Chondrocyte (in vitro differentiated cells): Measurements from ENCODE around the gene ZNF638. TPM values are rescaled to one million over a fixed set of nuclear protein-coding genes. Genes with fewer than 3 reads are reported as not detected.
A peak's percentile ranks its signal among the peaks of the same experiment; 100 is the strongest.

Experiments used
- DNase-seq: peaks from one replicate; pipeline ENCODE4 v3.0.0; 2021; ENCODE audit warnings: mixed read lengths, low spot score
- H3K27ac Mint-ChIP-seq: one replicate; pipeline ENCODE4 v1.8.0; 2021; ENCODE audit warnings: mild to moderate bottlenecking, moderate library complexity, mixed read lengths; ENCODE audit not compliant: unreplicated experiment
- H3K27me3 Mint-ChIP-seq: 2 replicates; pipeline ENCODE4 v1.8.0; 2021; ENCODE audit warnings: low read depth, mixed read lengths
- H3K36me3 Mint-ChIP-seq: 2 replicates; pipeline ENCODE4 v1.8.0; 2021; ENCODE audit warnings: low read depth, mixed read lengths
- H3K4me1 Mint-ChIP-seq: 2 replicates; pipeline ENCODE4 v1.8.0; 2021; ENCODE audit warnings: low read depth, mild to moderate bottlenecking, mixed read lengths
- H3K4me3 Mint-ChIP-seq: one replicate; pipeline ENCODE4 v1.8.0; 2021; ENCODE audit warnings: mild to moderate bottlenecking, moderate library complexity, mixed read lengths; ENCODE audit not compliant: unreplicated experiment
- H3K9me3 Mint-ChIP-seq: 2 replicates; pipeline ENCODE4 v1.8.0; 2021; ENCODE audit warnings: low read depth, mixed read lengths
- total RNA-seq: library from RNA; stranded (reverse); gene quantifications from 3 replicates; pipeline ENCODE4 v1.2.1, GENCODE V29; 2021
- TF ChIP-seq, protein P1 (sequence below): fragments of 200-600 bp; sonication (generic); IDR thresholded peaks from 2 replicates; pipeline ENCODE4 v1.5.0; 2021; ENCODE audit warnings: antibody characterized with exemption, mild to moderate bottlenecking, moderate library complexity

Gene ZNF638
- total RNA-seq, 1 donor from 2014 or later, result 79.8 TPM

- H3K27ac Mint-ChIP-seq, result no peak overlapping the region
- no peaks in the 10 kb centered on the region for H3K9me3 Mint-ChIP-seq
- TF ChIP-seq, protein P1, sequence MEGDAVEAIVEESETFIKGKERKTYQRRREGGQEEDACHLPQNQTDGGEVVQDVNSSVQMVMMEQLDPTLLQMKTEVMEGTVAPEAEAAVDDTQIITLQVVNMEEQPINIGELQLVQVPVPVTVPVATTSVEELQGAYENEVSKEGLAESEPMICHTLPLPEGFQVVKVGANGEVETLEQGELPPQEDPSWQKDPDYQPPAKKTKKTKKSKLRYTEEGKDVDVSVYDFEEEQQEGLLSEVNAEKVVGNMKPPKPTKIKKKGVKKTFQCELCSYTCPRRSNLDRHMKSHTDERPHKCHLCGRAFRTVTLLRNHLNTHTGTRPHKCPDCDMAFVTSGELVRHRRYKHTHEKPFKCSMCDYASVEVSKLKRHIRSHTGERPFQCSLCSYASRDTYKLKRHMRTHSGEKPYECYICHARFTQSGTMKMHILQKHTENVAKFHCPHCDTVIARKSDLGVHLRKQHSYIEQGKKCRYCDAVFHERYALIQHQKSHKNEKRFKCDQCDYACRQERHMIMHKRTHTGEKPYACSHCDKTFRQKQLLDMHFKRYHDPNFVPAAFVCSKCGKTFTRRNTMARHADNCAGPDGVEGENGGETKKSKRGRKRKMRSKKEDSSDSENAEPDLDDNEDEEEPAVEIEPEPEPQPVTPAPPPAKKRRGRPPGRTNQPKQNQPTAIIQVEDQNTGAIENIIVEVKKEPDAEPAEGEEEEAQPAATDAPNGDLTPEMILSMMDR, result no peak
- peaks cover 8% of the 10 kb centered on the region for H3K4me1 Mint-ChIP-seq
- H3K36me3 Mint-ChIP-seq, result peaks cover 27% of the 10 kb centered on the region
- H3K4me3 Mint-ChIP-seq, result no peak overlapping the region
- DNase-seq, result no peak
- no peaks in the 10 kb centered on the region for H3K27me3 Mint-ChIP-seq
These were observed 57.9 kb downstream of the ZNF638 start for GRCh38 chr2:71389384-71390072.

DNA sequence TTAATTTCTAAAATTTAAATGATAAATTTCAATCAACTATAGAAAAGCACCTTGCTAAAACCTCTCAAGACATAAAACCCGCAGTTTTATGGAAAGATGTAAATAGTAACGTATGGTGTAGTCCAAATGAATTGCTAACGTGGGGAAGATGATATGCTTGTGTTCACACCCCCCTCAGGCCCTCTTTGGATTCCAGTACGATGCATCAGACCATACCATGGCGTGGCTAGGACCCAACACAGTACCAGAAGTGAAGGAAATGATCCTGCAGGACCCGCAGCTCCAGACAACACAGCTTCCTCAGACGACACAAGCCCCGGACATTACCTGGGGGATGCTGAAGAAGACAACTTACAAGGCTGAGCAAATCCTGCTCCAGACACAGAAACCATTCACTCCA lies 61.6 kb downstream of the ZNF638 start:
- DNase-seq, result no peak
- Mint-ChIP-seq H3K36me3 (peaks cover 26% of the 10 kb centered on the region), H3K4me3 (no peak overlapping the region), H3K4me1 (no peaks in the 10 kb centered on the region), H3K9me3 (no peaks in the 10 kb centered on the region), H3K27ac (no peak overlapping the region), H3K27me3 (no peaks in the 10 kb centered on the region)
- TF ChIP-seq, protein P1, result no peak

DNA sequence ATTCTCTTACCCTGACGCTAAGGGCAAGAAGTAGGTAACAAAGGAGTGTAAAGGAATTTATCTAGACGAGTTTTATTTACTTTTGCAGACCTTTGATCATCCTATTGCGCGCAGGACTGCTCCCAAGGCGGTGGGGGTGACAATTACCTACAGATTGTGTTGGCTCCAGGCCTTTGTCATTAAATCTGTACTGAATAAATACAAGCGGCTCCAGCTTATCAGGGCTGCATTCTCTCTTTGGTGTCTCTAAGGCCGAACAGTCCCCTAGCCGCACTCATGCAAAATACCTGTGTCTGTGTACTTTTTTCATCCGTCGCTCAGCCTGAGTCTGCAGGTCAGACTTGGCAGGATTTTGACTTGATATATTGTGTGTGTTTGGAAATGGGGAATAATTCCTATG lies 63.9 kb downstream of the ZNF638 start:
- no peaks in the 10 kb centered on the region for H3K4me1 Mint-ChIP-seq
- H3K27ac Mint-ChIP-seq, result no peak overlapping the region
- no peaks in the 10 kb centered on the region for H3K27me3 Mint-ChIP-seq
- no peak for DNase-seq
- no peaks in the 10 kb centered on the region for H3K9me3 Mint-ChIP-seq
- TF ChIP-seq, protein P1, result no peak
- H3K36me3 Mint-ChIP-seq, result peaks cover 20% of the 10 kb centered on the region
- H3K4me3 Mint-ChIP-seq, result no peak overlapping the region

DNA sequence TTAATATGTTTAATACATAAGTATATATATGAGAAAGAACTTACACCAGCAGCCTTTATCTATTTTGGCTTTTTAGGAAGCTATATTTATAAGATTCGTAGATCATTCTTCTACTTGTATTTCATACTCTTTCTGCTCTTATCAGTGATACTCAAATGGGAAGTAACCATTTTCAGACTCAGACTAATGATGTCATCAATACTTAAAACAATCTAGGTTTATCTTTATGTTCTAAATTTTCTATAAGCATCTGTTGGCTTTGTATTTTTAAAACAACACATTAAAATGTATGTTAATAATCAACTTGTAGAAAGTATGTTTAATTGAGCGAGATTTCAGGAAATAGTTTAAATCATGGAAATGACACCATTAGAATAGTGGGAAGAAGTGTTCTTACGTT lies 70.8 kb downstream of the ZNF638 start:
- DNase-seq, result no peak
- Mint-ChIP-seq H3K27me3 (no peaks in the 10 kb centered on the region), H3K36me3 (peaks cover 26% of the 10 kb centered on the region), H3K27ac (no peak overlapping the region), H3K4me1 (no peaks in the 10 kb centered on the region), H3K9me3 (no peaks in the 10 kb centered on the region), H3K4me3 (no peak overlapping the region)
- TF ChIP-seq, protein P1, result no peak

GRCh38 chr2:71409611-71410010 lies 78.0 kb downstream of the ZNF638 start:
- DNase-seq, result no peak
- Mint-ChIP-seq H3K4me3 (no peak overlapping the region), H3K4me1 (peaks cover 4% of the 10 kb centered on the region), H3K36me3 (peaks cover 24% of the 10 kb centered on the region), H3K9me3 (no peaks in the 10 kb centered on the region), H3K27me3 (no peaks in the 10 kb centered on the region), H3K27ac (peak overlapping the region; percentile 24)
- TF ChIP-seq, protein P1, result no peak
